Suprapubic skin (tissue), 4 donors: ENCODE measurements around the gene GSTA5. TPM values are rescaled to one million over a fixed set of nuclear protein-coding genes. Genes with fewer than 3 reads are reported as not detected.

ENCODE experiments used
- DNase-seq, 2 donors: peaks; one replicate each; pipeline ENCODE4 v3.0.0-alpha.2; 2019; ENCODE audit warnings: low spot score in 2 of 2
- H3K27ac ChIP-seq: fragments of 200-600 bp; sonication (generic); one replicate; pipeline ENCODE4 v1.5.1; 2019
- H3K27me3 ChIP-seq: fragments of 200-600 bp; sonication (generic); one replicate; pipeline ENCODE4 v1.5.1; 2019
- H3K36me3 ChIP-seq: fragments of 200-600 bp; sonication (generic); one replicate; pipeline ENCODE4 v1.5.1; 2019
- H3K4me1 ChIP-seq: fragments of 200-600 bp; sonication (generic); one replicate; pipeline ENCODE4 v1.5.1; 2019
- H3K4me3 ChIP-seq: fragments of 200-600 bp; sonication (generic); one replicate; pipeline ENCODE4 v1.5.1; 2019; ENCODE audit warnings: mild to moderate bottlenecking
- H3K9me3 ChIP-seq: fragments of 200-600 bp; sonication (generic); one replicate; pipeline ENCODE4 v1.5.1; 2019
- EP300 ChIP-seq: sonication (generic); formaldehyde crosslinking; IDR thresholded peaks from one replicate; pipeline ENCODE4 v1.6.1; 2017; ENCODE audit warnings: antibody characterized with exemption
- POLR2A ChIP-seq, 2 donors: fragments of 450-650 bp; IDR thresholded peaks; one replicate each; pipeline ENCODE4 v1.6.1; 2017; ENCODE audit warnings: antibody characterized with exemption in 2 of 2, mild to moderate bottlenecking in 2 of 2, moderate library complexity in 2 of 2
- POLR2AphosphoS5 ChIP-seq, 3 donors: sonication (generic); formaldehyde crosslinking; IDR thresholded peaks; one replicate each; pipeline ENCODE4 v1.6.1; 2017; ENCODE audit warnings: antibody characterized with exemption in 3 of 3
- WGBS: methylation state at CpG from one replicate; pipeline ENCODE4 v1.1.5; 2018; 5-methylcytosine and 5-hydroxymethylcytosine counted together
- total RNA-seq, 4 donors: library from RNA; depleted of rRNA; stranded (reverse); fragments of >200 nt; gene quantifications; one replicate each; pipeline ENCODE4 v1.1.0, GENCODE V29; 2016
- TF ChIP-seq, protein P1 (sequence below), 2 donors: fragments of 200-600 bp in 1 of 2; fragments of 450-650 bp in 1 of 2; sonication (generic) in 1 of 2; IDR thresholded peaks; one replicate each; pipeline ENCODE4 v1.5.1; 2016 to 2019; ENCODE audit warnings: antibody characterized with exemption in 2 of 2, mild to moderate bottlenecking in 1 of 2, moderate library complexity in 1 of 2

The GSTA5 gene
- total RNA-seq: not detected

GRCh38 chr6:52840763-52841585 is at the start of gene GSTA5:
GSTA5 (minus strand) TSS chr6:52840813.
- TF ChIP-seq, protein P1, sequence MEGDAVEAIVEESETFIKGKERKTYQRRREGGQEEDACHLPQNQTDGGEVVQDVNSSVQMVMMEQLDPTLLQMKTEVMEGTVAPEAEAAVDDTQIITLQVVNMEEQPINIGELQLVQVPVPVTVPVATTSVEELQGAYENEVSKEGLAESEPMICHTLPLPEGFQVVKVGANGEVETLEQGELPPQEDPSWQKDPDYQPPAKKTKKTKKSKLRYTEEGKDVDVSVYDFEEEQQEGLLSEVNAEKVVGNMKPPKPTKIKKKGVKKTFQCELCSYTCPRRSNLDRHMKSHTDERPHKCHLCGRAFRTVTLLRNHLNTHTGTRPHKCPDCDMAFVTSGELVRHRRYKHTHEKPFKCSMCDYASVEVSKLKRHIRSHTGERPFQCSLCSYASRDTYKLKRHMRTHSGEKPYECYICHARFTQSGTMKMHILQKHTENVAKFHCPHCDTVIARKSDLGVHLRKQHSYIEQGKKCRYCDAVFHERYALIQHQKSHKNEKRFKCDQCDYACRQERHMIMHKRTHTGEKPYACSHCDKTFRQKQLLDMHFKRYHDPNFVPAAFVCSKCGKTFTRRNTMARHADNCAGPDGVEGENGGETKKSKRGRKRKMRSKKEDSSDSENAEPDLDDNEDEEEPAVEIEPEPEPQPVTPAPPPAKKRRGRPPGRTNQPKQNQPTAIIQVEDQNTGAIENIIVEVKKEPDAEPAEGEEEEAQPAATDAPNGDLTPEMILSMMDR (IDR thresholded peaks at IDR 0.05): no peak
- no peak for TF ChIP-seq EP300
- TF ChIP-seq POLR2AphosphoS5 (IDR thresholded peaks at IDR 0.05): no peak
- no peak for TF ChIP-seq POLR2A (IDR thresholded peaks at IDR 0.05)
- DNase-seq: no peak
- WGBS: 68% methylated on average over 5 of the region's 5 CpGs
- no peak within 1 kb of the TSS for H3K4me3 ChIP-seq
- no peaks in the 10 kb centered on the region for H3K9me3 ChIP-seq
- H3K27ac ChIP-seq: no peak within 1 kb of the TSS
- H3K36me3 ChIP-seq: no peaks in the 10 kb centered on the region
- peaks cover 2% of the 10 kb centered on the region for H3K27me3 ChIP-seq
- H3K4me1 ChIP-seq: no peaks in the 10 kb centered on the region

GRCh38 chr6:52890018-52890417 is 49.4 kb upstream of the GSTA5 start:
- WGBS: 96% methylated on average over 3 of the region's 3 CpGs
- TF ChIP-seq POLR2AphosphoS5 (IDR thresholded peaks at IDR 0.05): no peak
- TF ChIP-seq POLR2A (IDR thresholded peaks at IDR 0.05): no peak
- no peak for TF ChIP-seq EP300
- TF ChIP-seq, protein P1 (IDR thresholded peaks at IDR 0.05): no peak
- Histone ChIP-seq H3K27ac (no peak overlapping the region), H3K36me3 (no peaks in the 10 kb centered on the region), H3K27me3 (no peaks in the 10 kb centered on the region), H3K4me1 (no peaks in the 10 kb centered on the region), H3K4me3 (no peak overlapping the region), H3K9me3 (no peaks in the 10 kb centered on the region)
- no peak for DNase-seq

- DNase-seq: no peak
- no peak overlapping the region for H3K27ac ChIP-seq
- WGBS: 84% methylated on average over 3 of the region's 3 CpGs
Observed at GRCh38 chr6:52887910-52888524, 47.4 kb upstream of the GSTA5 start.

DNA sequence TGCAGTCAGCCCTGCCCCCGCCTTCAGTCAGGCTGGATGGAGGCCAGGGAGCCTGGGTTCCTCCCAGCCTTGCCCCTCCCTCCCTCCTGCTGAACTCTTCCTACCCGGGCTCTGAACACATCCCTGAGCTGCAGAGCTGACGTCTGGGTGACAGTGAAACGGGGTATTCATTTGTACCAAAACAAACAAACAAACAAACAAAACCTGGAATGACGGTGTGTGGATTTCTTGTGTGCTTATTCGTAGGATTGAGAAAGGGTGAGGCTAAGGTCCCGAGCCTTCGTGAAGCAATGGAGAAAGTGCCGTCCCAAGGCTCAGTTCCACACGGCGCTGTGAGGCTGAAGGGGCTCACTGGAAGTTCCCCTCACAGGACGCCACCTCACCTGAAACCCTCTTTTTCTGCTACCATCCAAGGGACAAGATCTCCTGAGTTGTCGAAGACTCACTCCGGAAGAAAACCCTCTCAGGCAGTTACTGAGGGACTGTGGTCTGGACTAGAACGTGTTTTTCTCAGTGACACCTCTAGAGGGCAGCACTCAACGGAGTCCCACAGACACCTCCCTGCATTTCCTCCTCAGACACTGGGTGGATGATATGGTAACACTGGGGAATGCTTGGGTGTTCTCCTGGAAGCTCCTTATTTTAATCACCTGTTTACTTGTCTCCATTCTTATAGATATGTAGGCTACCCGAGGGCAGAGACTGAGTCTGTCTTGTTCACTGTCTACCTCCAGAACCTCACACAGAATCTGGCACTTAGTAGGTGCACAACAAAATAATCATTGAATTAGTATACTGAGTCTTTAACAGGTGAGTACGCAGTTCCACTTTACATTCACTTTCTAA is 41.6 kb upstream of the GSTA5 start:
- H3K36me3 ChIP-seq: no peaks in the 10 kb centered on the region
- H3K4me1 ChIP-seq: peaks cover 6% of the 10 kb centered on the region
- peak overlapping the region; percentile 62 for H3K4me3 ChIP-seq
- peak in 1 of 2 donors; percentile 65 for DNase-seq
- H3K27me3 ChIP-seq: no peaks in the 10 kb centered on the region
- H3K27ac ChIP-seq: peak overlapping the region; percentile 65
- TF ChIP-seq, protein P1 (IDR thresholded peaks at IDR 0.05): peak; percentile 46 to 76
- no peak for TF ChIP-seq POLR2AphosphoS5 (IDR thresholded peaks at IDR 0.05)
- 13% methylated on average over 18 of the region's 18 CpGs for WGBS
- H3K9me3 ChIP-seq: no peaks in the 10 kb centered on the region

More at GRCh38 chr6:52887910-52888524, 47.4 kb upstream of the GSTA5 start:
- no peaks in the 10 kb centered on the region for H3K27me3 ChIP-seq
- no peaks in the 10 kb centered on the region for H3K4me1 ChIP-seq
- TF ChIP-seq, protein P1 (IDR thresholded peaks at IDR 0.05): no peak
- TF ChIP-seq POLR2A (IDR thresholded peaks at IDR 0.05) (no peak), POLR2AphosphoS5 (IDR thresholded peaks at IDR 0.05) (no peak), EP300 (no peak)
- no peak overlapping the region for H3K4me3 ChIP-seq
- H3K36me3 ChIP-seq: no peaks in the 10 kb centered on the region
- H3K9me3 ChIP-seq: no peaks in the 10 kb centered on the region

- H3K36me3 ChIP-seq: no peaks in the 10 kb centered on the region
- H3K9me3 ChIP-seq: no peaks in the 10 kb centered on the region
- peaks cover 6% of the 10 kb centered on the region for H3K4me1 ChIP-seq
- TF ChIP-seq POLR2AphosphoS5 (IDR thresholded peaks at IDR 0.05) (no peak), POLR2A (IDR thresholded peaks at IDR 0.05) (no peak), EP300 (no peak)
- TF ChIP-seq, protein P1 (IDR thresholded peaks at IDR 0.05): no peak
- DNase-seq: no peak
- no peaks in the 10 kb centered on the region for H3K27me3 ChIP-seq
- no peak overlapping the region for H3K27ac ChIP-seq
- H3K4me3 ChIP-seq: peak overlapping the region; percentile 62
- WGBS: 35% methylated on average over 4 of the region's 4 CpGs
Observed at GRCh38 chr6:52881662-52881995, 41.0 kb upstream of the GSTA5 start.
